HEK293 (cell line): ENCODE results near the gene IL2RA.
A peak's percentile ranks its signal among the peaks of the same experiment; 100 is the strongest.

Experiments
- CTCF ChIP-seq: fragments of 450-650 bp; formaldehyde crosslinking; IDR thresholded peaks from 2 replicates; pipeline ENCODE4 v1.5.1; 2016; ENCODE audit warnings: missing biosample characterization, missing genetic modification characterization
- FEZF1 ChIP-seq: fragments of 450-650 bp; formaldehyde crosslinking; IDR thresholded peaks from 2 replicates; pipeline ENCODE4 v1.5.1; 2016; ENCODE audit warnings: missing biosample characterization, missing genetic modification characterization
- GLIS1 ChIP-seq: fragments of 450-650 bp; formaldehyde crosslinking; IDR thresholded peaks from 2 replicates; pipeline ENCODE4 v1.5.1; 2016; ENCODE audit warnings: missing biosample characterization, missing genetic modification characterization
- GLIS2 ChIP-seq: fragments of 450-650 bp; formaldehyde crosslinking; IDR thresholded peaks from 2 replicates; pipeline ENCODE4 v1.5.1; 2016; ENCODE audit warnings: missing biosample characterization, missing genetic modification characterization
- KLF16 ChIP-seq: fragments of 450-650 bp; formaldehyde crosslinking; IDR thresholded peaks from 2 replicates; pipeline ENCODE4 v1.5.1; 2017; ENCODE audit warnings: missing biosample characterization, missing genetic modification characterization
- ZBTB49 ChIP-seq: fragments of 450-650 bp; formaldehyde crosslinking; IDR thresholded peaks from 2 replicates; pipeline ENCODE4 v1.5.1; 2016; ENCODE audit warnings: missing biosample characterization, missing genetic modification characterization, low read depth
- ZNF311 ChIP-seq: fragments of 450-650 bp; formaldehyde crosslinking; IDR thresholded peaks from 2 replicates; pipeline ENCODE4 v1.5.1; 2017; ENCODE audit warnings: missing biosample characterization, missing genetic modification characterization, borderline replicate concordance
- ZNF48 ChIP-seq: fragments of 450-650 bp; formaldehyde crosslinking; IDR thresholded peaks from 2 replicates; pipeline ENCODE4 v1.5.1; 2016; ENCODE audit warnings: missing biosample characterization, missing genetic modification characterization
- ZNF660 ChIP-seq: fragments of 450-650 bp; IDR thresholded peaks from 2 replicates; pipeline ENCODE4 v1.5.1; 2018; ENCODE audit warnings: missing biosample characterization, mild to moderate bottlenecking, missing genetic modification characterization
- ZNF670 ChIP-seq: fragments of 450-650 bp; formaldehyde crosslinking; IDR thresholded peaks from 2 replicates; pipeline ENCODE4 v1.5.1; 2016; ENCODE audit warnings: missing biosample characterization, missing genetic modification characterization, low read depth
- ZNF76 ChIP-seq: fragments of 450-650 bp; formaldehyde crosslinking; IDR thresholded peaks from 2 replicates; pipeline ENCODE4; 2016; ENCODE audit warnings: low read depth, missing biosample characterization, missing genetic modification characterization, borderline replicate concordance
- ZNF768 ChIP-seq: fragments of 450-650 bp; formaldehyde crosslinking; IDR thresholded peaks from 2 replicates; pipeline ENCODE4 v1.5.1; 2018; ENCODE audit warnings: missing biosample characterization, mild to moderate bottlenecking, missing genetic modification characterization
- TF ChIP-seq, protein P1 (sequence below): fragments of 450-650 bp; formaldehyde crosslinking; IDR thresholded peaks from 2 replicates; pipeline ENCODE4 v1.5.1; 2017; ENCODE audit warnings: missing biosample characterization, missing genetic modification characterization
- TF ChIP-seq, protein P2 (sequence below): fragments of 450-650 bp; formaldehyde crosslinking; IDR thresholded peaks from 2 replicates; pipeline ENCODE4 v1.5.1; 2017; ENCODE audit warnings: missing biosample characterization, missing genetic modification characterization
- TF ChIP-seq, protein P3 (sequence below): fragments of 450-650 bp; formaldehyde crosslinking; IDR thresholded peaks from 2 replicates; pipeline ENCODE4 v1.5.1; 2016; ENCODE audit warnings: missing biosample characterization, missing genetic modification characterization
- TF ChIP-seq, protein P4 (sequence below): fragments of 450-650 bp; formaldehyde crosslinking; IDR thresholded peaks from 2 replicates; pipeline ENCODE4 v1.5.1; 2016; ENCODE audit warnings: missing biosample characterization, missing genetic modification characterization
- TF ChIP-seq, protein P5 (sequence below): fragments of 450-650 bp; formaldehyde crosslinking; IDR thresholded peaks from 2 replicates; pipeline ENCODE4 v1.5.0; 2017; ENCODE audit warnings: missing biosample characterization, missing genetic modification characterization, borderline replicate concordance

Gene IL2RA

DNA sequence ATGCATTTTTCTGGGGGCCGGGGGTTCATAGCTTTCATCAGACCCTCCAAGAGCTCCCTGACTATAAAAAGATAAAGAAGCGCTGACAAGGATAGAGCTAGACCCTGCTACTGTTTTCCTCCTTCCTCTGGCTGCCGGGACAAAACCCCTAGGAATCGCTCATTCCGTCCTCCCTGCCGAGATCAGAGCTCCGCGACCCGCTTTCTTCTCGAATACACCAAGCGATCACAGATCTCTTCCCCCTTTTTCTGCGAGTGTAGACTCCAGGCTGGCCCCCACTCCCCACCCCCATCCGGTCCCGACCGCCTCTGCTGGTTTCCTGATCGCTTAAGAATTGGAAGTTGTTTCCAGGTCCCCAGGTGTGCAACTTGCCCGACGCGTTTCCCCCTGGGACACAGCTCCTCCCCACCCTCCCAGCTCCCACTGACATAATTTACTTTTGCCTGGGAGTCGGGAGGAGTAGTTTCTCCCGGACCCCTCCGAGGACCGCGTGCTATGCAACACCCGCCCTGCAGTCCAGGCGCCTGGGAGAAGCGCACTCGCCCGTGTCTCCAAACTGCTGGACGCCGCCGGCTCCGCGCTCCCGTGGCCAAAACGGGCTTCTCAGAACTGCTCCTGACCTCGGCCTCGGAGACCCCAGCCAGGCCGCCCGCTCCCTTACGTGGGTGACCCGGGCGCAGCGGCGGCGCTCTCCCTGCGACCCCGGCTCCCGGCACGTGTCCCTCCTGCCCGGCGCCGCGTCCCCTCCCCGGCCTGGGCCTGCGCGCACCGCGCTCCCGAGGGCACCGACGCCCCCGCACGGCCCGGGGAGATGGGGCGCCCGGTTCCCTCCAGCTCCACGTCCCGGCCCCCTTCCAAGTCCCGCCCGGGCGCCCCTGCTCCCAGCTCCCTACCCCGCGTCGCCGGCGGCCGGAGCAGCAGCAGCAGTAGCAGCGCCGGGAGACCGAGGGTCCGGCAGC lies 85.4 kb downstream of the IL2RA start (continued):
- TF ChIP-seq, protein P1, sequence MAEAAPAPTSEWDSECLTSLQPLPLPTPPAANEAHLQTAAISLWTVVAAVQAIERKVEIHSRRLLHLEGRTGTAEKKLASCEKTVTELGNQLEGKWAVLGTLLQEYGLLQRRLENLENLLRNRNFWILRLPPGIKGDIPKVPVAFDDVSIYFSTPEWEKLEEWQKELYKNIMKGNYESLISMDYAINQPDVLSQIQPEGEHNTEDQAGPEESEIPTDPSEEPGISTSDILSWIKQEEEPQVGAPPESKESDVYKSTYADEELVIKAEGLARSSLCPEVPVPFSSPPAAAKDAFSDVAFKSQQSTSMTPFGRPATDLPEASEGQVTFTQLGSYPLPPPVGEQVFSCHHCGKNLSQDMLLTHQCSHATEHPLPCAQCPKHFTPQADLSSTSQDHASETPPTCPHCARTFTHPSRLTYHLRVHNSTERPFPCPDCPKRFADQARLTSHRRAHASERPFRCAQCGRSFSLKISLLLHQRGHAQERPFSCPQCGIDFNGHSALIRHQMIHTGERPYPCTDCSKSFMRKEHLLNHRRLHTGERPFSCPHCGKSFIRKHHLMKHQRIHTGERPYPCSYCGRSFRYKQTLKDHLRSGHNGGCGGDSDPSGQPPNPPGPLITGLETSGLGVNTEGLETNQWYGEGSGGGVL, result no peak
- TF ChIP-seq, protein P2, sequence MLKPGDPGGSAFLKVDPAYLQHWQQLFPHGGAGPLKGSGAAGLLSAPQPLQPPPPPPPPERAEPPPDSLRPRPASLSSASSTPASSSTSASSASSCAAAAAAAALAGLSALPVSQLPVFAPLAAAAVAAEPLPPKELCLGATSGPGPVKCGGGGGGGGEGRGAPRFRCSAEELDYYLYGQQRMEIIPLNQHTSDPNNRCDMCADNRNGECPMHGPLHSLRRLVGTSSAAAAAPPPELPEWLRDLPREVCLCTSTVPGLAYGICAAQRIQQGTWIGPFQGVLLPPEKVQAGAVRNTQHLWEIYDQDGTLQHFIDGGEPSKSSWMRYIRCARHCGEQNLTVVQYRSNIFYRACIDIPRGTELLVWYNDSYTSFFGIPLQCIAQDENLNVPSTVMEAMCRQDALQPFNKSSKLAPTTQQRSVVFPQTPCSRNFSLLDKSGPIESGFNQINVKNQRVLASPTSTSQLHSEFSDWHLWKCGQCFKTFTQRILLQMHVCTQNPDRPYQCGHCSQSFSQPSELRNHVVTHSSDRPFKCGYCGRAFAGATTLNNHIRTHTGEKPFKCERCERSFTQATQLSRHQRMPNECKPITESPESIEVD (tag by site-specific recombination), result no peak
- TF ChIP-seq ZNF660 (0 out of 2 replicates have a peak, but pooled peaks have one; percentile 36), ZNF48 (tag by site-specific recombination) (no peak), ZNF768 (no peak), CTCF (tag by site-specific recombination) (peak; percentile 34), GLIS2 (peak; percentile 50), ZNF670 (tag by site-specific recombination) (no peak), ZNF76 (tag by site-specific recombination) (0 out of 2 replicates have a peak, but pooled peaks have one; percentile 51), FEZF1 (tag by site-specific recombination) (no peak), GLIS1 (peak; percentile 13; the same call in 1 of the 2 replicates), KLF16 (tag by site-specific recombination) (0 out of 2 replicates have a peak, but pooled peaks have one; percentile 27), ZNF311 (tag by site-specific recombination) (no peak), ZBTB49 (no peak)
- TF ChIP-seq, protein P3, sequence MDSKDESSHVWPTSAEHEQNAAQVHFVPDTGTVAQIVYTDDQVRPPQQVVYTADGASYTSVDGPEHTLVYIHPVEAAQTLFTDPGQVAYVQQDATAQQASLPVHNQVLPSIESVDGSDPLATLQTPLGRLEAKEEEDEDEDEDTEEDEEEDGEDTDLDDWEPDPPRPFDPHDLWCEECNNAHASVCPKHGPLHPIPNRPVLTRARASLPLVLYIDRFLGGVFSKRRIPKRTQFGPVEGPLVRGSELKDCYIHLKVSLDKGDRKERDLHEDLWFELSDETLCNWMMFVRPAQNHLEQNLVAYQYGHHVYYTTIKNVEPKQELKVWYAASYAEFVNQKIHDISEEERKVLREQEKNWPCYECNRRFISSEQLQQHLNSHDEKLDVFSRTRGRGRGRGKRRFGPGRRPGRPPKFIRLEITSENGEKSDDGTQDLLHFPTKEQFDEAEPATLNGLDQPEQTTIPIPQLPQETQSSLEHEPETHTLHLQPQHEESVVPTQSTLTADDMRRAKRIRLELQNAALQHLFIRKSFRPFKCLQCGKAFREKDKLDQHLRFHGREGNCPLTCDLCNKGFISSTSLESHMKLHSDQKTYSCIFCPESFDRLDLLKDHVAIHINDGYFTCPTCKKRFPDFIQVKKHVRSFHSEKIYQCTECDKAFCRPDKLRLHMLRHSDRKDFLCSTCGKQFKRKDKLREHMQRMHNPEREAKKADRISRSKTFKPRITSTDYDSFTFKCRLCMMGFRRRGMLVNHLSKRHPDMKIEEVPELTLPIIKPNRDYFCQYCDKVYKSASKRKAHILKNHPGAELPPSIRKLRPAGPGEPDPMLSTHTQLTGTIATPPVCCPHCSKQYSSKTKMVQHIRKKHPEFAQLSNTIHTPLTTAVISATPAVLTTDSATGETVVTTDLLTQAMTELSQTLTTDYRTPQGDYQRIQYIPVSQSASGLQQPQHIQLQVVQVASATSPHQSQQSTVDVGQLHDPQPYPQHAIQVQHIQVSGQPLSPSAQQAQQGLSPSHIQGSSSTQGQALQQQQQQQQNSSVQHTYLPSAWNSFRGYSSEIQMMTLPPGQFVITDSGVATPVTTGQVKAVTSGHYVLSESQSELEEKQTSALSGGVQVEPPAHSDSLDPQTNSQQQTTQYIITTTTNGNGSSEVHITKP (tag by site-specific recombination), result peak; percentile 51
- TF ChIP-seq, protein P4, sequence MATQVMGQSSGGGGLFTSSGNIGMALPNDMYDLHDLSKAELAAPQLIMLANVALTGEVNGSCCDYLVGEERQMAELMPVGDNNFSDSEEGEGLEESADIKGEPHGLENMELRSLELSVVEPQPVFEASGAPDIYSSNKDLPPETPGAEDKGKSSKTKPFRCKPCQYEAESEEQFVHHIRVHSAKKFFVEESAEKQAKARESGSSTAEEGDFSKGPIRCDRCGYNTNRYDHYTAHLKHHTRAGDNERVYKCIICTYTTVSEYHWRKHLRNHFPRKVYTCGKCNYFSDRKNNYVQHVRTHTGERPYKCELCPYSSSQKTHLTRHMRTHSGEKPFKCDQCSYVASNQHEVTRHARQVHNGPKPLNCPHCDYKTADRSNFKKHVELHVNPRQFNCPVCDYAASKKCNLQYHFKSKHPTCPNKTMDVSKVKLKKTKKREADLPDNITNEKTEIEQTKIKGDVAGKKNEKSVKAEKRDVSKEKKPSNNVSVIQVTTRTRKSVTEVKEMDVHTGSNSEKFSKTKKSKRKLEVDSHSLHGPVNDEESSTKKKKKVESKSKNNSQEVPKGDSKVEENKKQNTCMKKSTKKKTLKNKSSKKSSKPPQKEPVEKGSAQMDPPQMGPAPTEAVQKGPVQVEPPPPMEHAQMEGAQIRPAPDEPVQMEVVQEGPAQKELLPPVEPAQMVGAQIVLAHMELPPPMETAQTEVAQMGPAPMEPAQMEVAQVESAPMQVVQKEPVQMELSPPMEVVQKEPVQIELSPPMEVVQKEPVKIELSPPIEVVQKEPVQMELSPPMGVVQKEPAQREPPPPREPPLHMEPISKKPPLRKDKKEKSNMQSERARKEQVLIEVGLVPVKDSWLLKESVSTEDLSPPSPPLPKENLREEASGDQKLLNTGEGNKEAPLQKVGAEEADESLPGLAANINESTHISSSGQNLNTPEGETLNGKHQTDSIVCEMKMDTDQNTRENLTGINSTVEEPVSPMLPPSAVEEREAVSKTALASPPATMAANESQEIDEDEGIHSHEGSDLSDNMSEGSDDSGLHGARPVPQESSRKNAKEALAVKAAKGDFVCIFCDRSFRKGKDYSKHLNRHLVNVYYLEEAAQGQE (tag by site-specific recombination), result no peak
- TF ChIP-seq, protein P5, sequence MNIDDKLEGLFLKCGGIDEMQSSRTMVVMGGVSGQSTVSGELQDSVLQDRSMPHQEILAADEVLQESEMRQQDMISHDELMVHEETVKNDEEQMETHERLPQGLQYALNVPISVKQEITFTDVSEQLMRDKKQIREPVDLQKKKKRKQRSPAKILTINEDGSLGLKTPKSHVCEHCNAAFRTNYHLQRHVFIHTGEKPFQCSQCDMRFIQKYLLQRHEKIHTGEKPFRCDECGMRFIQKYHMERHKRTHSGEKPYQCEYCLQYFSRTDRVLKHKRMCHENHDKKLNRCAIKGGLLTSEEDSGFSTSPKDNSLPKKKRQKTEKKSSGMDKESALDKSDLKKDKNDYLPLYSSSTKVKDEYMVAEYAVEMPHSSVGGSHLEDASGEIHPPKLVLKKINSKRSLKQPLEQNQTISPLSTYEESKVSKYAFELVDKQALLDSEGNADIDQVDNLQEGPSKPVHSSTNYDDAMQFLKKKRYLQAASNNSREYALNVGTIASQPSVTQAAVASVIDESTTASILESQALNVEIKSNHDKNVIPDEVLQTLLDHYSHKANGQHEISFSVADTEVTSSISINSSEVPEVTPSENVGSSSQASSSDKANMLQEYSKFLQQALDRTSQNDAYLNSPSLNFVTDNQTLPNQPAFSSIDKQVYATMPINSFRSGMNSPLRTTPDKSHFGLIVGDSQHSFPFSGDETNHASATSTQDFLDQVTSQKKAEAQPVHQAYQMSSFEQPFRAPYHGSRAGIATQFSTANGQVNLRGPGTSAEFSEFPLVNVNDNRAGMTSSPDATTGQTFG (tag by site-specific recombination), result no peak
